Activated T-helper 9 cell treated with anti-CD3 and anti-CD28 coated beads, Interleukin-2, amount 50 U/mL, for 16 hours (primary cell): ENCODE measurements around the gene IER5L.

Source experiments
- DNase-seq: peaks from one replicate; pipeline ENCODE4 v3.0.0-alpha.2; 2020; ENCODE audit warnings: low read depth

The IER5L gene

DNA sequence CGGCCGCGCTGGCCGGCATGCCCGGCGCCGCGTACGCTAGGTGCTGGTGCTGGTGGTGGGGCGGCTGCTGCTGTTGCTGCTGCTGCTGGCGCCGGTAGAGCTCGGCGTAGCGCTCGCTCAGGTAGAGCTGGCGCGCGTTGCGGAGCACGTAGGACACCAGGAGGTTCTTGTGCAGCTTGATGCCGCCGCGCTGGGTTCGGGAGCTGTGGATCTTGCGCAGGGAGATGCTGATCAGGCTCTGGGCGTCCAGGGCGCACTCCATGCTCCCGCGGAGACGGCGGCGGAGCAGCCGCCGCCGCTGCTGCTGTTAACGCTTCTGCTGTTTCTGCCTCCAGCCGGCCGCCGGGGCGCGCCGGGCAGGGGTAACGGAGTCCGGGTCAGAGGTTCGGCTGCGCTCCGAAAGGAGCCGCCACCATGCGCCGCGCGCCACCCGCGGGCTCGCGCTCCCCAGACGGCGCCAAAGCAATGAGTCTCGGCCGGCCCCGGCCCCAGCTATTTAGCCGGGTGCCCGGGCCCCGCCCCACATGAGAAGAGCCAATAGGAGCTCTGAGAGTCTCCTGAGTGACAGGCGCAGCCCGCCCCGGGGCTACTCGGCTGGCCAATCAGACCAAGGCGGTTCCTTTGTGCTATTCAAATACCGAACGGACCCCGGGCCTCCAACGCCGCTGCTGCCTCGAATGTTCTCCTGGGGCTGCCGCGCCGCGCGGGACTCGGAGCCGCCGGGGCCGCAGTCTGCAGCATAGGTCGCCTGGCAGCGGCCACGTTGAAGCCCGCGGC is at the start of gene IER5L:
IER5L (minus strand) TSS at position 471 of the 777 bp plus-strand sequence; CDS start at position 262, 209 bp downstream.
- DNase-seq: peak; percentile 89

DNA sequence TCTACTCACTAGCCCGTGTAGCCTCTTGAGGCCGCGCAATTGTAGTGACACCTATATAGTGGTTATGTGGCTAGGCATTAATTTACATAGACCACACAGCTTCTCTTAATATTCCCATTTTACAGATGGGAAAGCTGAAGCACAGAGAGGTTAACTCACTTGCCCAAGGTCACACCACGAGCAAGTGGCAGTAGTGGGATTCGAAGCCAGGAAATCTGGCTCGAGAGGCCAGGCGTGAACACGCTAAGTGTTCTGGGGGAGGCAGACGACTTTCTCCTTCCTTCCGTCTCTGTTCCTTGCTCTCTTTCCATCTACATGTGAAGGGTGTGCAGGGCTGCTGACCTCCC is 49.8 kb upstream of the IER5L start:
- no peak for DNase-seq

DNA sequence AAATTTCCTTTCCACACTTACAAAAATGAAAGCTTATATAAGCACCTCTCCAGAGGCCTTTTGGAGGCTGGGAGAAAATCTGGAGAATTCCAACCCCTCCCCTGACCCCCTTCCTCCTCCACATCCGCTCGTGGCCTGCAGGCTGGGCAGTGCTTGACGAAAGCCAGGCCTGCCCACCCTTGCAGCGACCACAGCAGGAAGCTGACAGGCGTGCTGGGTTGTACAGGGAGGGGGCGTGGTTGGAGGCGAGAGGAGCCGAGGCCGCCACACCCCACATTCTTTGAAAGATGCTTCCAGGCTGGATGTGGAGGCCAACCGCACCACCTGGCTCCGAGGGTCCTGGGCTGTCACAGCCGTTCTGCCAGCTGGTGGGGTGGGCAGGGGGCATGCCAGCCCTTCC is 47.8 kb upstream of the IER5L start:
- DNase-seq: no peak

DNA sequence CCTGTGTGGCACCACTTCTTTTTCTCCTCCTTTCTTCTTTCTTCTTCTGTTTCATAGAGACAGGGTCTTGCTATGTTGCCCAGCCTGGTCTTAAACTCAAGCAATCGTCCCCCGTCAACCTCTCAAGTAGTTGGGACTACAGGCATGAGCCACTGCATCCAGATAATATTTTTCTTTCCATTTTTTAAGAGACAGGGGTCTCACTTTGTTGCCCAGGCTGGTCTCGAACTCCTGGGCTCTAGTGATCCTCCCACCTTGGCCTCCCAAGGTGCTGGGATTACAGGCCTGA is 47.4 kb upstream of the IER5L start:
- DNase-seq: no peak

DNA sequence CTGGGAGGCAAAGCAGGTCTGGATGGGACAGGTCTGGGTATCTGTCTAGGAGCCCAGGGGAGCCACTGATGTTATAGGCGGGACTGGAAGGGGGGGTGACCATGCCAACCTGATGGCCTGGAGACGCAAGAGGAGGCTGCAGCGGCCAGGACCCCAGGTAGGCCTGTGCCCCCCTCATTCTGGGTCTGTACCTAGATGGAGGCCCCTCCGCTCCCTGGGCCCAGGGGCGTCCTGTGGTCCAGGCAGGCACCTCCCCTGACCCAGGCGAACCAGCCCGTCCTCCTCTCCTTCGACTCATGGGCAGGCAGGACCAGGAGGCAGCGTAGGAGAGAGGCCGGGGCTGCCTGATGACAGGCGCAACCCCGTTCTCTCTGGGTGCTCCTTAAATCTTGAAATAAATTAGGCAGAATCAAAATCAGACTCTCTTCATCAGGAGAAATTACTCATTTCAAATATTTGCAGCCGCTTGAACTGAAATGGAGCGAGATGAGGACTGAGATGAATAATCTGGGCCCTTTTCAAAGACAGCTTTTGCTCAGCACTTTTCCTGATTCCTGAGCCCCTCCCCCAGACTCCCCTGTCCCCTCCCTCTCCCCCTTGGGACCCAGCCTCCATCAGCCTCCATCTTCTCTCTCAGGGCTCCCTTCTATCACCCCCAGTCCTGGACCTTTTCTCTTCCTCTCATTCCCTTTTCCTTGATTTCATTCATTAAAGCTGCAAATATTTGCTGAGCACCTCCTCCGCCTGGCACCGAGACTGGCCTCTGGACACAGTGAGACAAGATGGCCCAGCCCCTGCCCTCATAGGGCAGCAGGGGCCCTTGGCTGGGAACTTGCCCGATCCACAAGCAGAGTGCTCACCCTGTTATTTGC is 46.8 kb upstream of the IER5L start:
- DNase-seq: no peak

DNA sequence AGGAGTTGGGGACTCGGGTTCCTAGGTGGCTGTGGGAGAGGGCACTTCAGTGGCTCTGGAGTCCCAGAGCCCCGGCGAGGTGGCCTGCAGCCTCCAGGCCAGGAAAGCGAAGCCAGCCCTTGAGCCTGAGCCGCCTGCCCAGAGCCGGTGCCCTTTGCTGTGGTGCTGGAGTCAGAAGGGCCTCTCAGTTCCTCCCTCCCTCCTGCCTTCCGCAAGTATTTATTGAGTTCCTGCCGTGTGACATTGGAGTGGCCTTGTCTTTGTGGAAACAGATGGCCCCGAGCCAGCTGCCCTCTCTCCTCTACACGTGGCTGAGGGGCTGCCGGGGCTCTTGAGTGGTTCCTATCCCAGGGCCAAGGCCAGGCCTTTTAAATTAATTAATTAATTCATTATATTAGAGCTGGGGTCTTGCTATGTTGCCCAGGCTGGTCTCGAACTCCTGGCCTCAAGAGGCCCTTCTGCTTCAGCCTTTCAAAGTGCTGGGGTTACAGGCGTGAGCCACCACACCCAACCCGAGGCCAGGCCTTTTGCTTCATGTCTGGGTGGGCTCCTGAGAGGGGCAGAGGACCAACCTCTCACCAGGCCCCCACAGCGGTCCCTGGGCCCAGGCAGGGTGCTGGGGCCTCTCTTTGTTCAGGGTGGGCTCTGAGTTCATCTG is 45.6 kb upstream of the IER5L start:
- DNase-seq: no peak

- DNase-seq: no peak
Measured at GRCh38 chr9:129222819-129223218, 44.8 kb upstream of the IER5L start.

GRCh38 chr9:129221979-129222635 is 44.0 kb upstream of the IER5L start:
- DNase-seq: no peak

DNA sequence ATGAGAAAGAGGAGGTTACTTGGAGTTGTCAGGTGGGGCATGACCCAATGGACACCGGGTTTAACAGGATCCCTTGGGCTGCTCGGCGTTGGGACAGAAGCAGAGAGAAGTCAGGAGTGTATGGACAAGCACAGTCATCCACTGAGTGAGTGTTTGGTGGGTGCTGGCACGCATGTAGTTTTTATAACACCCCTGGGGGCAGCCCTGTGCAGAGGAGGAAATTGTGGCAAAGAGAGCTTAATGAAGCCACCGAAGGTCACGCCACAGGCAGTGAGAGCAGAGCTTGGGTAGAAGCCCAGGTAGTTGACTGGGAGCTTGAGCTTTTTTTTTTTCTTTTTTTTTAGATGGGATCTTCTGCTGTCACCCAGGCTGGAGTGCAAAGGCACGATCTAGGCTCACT is 43.2 kb upstream of the IER5L start:
- no peak for DNase-seq

- no peak for DNase-seq
Measured at GRCh38 chr9:129220771-129221170, 42.7 kb upstream of the IER5L start.

GRCh38 chr9:129218918-129219317 is 40.9 kb upstream of the IER5L start:
- DNase-seq: no peak

DNA sequence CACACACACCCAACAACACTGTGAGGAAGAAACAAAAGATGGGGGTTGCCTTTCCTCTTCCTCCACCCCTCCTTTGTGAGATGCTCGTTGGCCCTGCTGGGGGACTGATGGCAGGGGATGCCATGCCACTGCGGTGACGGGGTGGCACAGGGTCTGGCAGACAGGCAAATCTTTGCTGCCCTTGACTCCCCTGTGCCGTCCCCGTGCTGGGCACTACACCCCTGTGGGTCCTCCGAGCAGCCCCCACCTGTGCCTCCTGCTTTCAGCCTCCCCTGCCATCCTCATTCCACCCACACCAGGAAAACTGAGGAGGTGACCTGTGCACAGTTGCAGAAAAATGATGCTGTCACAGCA is 40.2 kb upstream of the IER5L start:
- DNase-seq: no peak

DNA sequence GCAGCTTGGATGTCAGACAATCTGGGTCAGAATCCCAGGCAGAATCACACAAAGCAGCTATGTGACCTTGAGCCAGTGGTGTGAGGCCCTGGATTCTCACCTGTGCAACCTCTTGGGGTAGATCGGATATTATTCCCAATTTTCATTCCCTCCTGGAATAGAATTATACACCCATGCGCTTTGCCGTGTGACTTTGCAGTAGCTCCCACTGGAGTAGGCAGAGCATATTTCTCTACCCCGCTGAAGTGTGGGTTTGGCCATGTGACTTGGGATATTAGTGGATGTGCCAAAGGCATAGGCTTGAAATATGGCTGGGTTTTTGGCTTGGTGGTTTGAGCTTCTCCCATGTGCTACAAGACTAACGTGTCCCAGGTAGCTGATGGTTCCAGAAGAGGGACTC is 35.5 kb upstream of the IER5L start:
- DNase-seq: no peak

- DNase-seq: no peak
Measured at GRCh38 chr9:129211686-129212085, 33.6 kb upstream of the IER5L start.

DNA sequence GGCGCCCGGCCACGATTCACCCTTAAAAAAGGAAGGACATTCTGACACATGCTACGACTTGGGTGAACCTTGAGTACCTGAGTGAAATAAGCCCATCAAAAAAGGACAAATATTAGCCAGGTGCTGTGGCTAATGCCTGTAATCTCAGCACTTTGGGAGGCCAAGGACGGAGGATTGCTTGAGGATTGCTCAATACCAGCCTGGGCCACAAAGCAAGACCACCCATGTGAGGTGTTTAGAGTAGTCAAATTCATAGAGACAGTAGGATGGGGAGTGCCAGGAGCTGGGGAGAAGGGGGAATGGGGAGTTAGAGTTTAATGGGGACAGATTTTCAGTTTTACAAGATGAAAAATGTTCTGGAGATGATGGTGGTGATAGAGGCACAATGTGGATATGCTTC is 32.1 kb upstream of the IER5L start:
- no peak for DNase-seq

GRCh38 chr9:129209580-129209979 is 31.5 kb upstream of the IER5L start:
- no peak for DNase-seq

DNA sequence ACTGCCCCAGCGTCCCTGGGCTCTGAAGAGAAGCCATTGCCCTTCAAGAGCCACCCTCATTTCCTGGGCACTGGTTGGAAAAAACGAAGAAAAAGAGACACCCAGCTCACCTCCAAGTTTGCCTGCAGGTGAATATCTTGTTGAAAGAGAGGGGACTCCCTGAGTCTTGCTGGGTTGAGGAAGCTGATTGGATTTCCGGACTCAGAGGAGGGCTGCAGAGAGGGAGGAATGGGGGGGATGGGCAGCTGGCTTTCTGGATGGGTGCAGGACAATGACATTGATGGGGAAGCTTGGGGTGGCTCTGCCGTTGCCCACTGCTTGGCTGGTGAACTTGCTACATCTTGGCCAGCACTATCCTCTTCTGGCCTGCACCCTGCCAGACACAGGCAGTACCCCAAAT is 31.0 kb upstream of the IER5L start:
- no peak for DNase-seq

- peak; percentile 15 for DNase-seq
Measured at GRCh38 chr9:129208207-129209032, 30.4 kb upstream of the IER5L start.

DNA sequence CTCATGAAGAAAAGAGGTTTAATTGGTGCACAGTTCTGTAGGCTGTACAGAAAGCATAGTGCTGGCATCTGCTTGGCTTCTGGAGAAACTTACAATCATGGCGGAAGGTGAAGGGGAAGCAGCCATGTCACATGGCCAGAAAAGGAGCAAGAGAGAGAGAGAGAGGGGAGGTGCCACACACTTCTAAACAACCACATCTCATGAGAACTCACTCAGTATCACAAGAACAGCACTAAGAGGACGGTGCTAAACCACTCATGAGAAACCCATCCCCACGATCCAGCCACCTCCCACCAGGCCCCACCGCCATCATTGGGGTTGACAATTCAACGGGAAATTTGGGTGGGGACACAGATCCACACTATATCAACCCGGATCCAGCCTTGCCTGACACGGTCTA is 28.8 kb upstream of the IER5L start:
- no peak for DNase-seq

- no peak for DNase-seq
Measured at GRCh38 chr9:129206401-129206800, 28.3 kb upstream of the IER5L start.

- DNase-seq: no peak
Measured at GRCh38 chr9:129204840-129205239, 26.8 kb upstream of the IER5L start.

DNA sequence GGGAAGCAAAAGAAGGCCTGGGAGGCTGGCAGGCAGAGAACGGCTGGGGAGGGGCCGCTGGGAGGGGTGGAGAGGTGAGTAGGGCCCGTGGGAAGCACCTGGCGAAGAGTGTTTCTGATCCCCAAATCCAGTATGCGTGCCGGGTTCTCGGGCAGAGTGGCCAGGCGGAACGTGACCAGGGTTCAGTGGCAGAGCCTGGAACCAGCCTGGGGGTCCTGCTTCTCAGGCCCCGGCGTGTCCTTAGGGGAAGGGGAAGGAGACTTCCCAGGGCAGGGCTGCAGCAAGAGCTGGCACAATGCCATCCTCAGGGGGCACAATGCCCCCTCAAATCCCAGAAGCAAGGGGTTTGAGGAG is 25.5 kb upstream of the IER5L start:
- DNase-seq: no peak
